ENCODE results near the gene OR52D1. TPM values are rescaled to one million over a fixed set of nuclear protein-coding genes. Genes with fewer than 3 reads are reported as not detected.

Gene OR52D1
- total and polyA plus RNA-seq, 2 of the 13 experiments (the other 11 are each of a cell fraction or from before 2014, with no cell fraction given): not detected

GRCh38 chr11:5507177-5507932, 18.9 kb downstream of the OR52D1 start:
- Histone ChIP-seq H3K9me3 (ENCODE audit: low read length) (no peaks in the 10 kb centered on the region), H3K9ac (ENCODE audit: insufficient read depth, low read depth, low read length) (no peak overlapping the region), H3K4me3 (replicated peaks in 1 of 3; ENCODE audit: insufficient read depth in 1 of 3, low read depth in 2 of 3, low read length in 3 of 3) (no peak overlapping the region), H2AFZ (ENCODE audit: low read length) (no peak overlapping the region), H3K27ac (ENCODE audit: extremely low read length, insufficient read depth, low read length) (no peak overlapping the region), H3K79me2 (ENCODE audit: insufficient read depth, low read length) (no peaks in the 10 kb centered on the region), H3K27me3 (ENCODE audit: control insufficient read depth in 1 of 2, insufficient read depth in 2 of 2, low read length in 2 of 2) (peaks cover 0 to 10% of the 10 kb centered on the region in 2 experiments; a peak in 3 of 5 replicates), H3K36me3 (replicated peaks in 1 of 2; ENCODE audit: control insufficient read depth in 1 of 2, insufficient read depth in 2 of 2, low read length in 2 of 2) (no peaks in the 10 kb centered on the region), H3K4me2 (ENCODE audit: low read depth, low read length) (no peak overlapping the region), H3K4me1 (ENCODE audit: insufficient read depth, low read length) (no peaks in the 10 kb centered on the region), H4K20me1 (ENCODE audit: insufficient read depth, low read length) (no peaks in the 10 kb centered on the region; the same call in 1 of the 2 replicates)
- in situ Hi-C loops (cut with HindIII; ENCODE audit: extremely low pct_ligation_motif_present, low pct_unique_long_range_greater_than_20kb): no loop called here
- FAIRE-seq (no peak), ATAC-seq (no peak; the same call in 2 of the 3 replicates), DNase-seq (ENCODE audit: low spot score) (no peak)
- ChIA-PET POLR2A (no interaction called here), CTCF (ENCODE audit: low intra/inter-chr PET ratio, low total read pairs) (no interaction called here)
- no TSS peak for BruUV-seq (replicated peaks)
- 3% methylated on average over 7 of the region's 9 CpGs for WGBS (ENCODE audit: low lambda C conversion rate)
- intact Hi-C loops (cut with micrococcal nuclease; ENCODE audit: unreplicated experiment): no loop called here
- no peak for TF ChIP-seq FOSL1 (CRISPR knock-in tag; IDR thresholded peaks at IDR 0.05; ENCODE audit: borderline replicate concordance)
- TF ChIP-seq ZNF124 (CRISPR knock-in tag; IDR thresholded peaks at IDR 0.05): no peak
- TF ChIP-seq EED (CRISPR knock-in tag; IDR thresholded peaks at IDR 0.05): no peak
- no peak for TF ChIP-seq TOPORS (CRISPR knock-in tag; IDR thresholded peaks at IDR 0.05)
- no peak for TF ChIP-seq ZBTB1 (CRISPR knock-in tag; IDR thresholded peaks at IDR 0.05; ENCODE audit: borderline replicate concordance)
- no peak for TF ChIP-seq TRAFD1 (CRISPR knock-in tag; IDR thresholded peaks at IDR 0.05; ENCODE audit: borderline replicate concordance)
- no peak for TF ChIP-seq ZBTB33 (CRISPR knock-in tag; IDR thresholded peaks at IDR 0.05)
- no peak for TF ChIP-seq LBX2 (CRISPR knock-in tag; IDR thresholded peaks at IDR 0.05; ENCODE audit: borderline replicate concordance)
- no peak for TF ChIP-seq FOXP4 (CRISPR knock-in tag; IDR thresholded peaks at IDR 0.05)
- TF ChIP-seq THAP8 (CRISPR knock-in tag; IDR thresholded peaks at IDR 0.05; ENCODE audit: borderline replicate concordance): no peak
- TF ChIP-seq SMARCE1 (IDR thresholded peaks at IDR 0.05; ENCODE audit: borderline replicate concordance): no peak
- TF ChIP-seq THAP9 (CRISPR knock-in tag; IDR thresholded peaks at IDR 0.05; ENCODE audit: borderline replicate concordance): no peak
- no peak for TF ChIP-seq ZNF614 (CRISPR knock-in tag; IDR thresholded peaks at IDR 0.05; ENCODE audit: borderline replicate concordance)
- no peak for TF ChIP-seq ZNF792 (CRISPR knock-in tag; IDR thresholded peaks at IDR 0.05)

All from HepG2 (cell line).